ENCODE data around the gene ELOVL6. TPM values are rescaled to one million over a fixed set of nuclear protein-coding genes. Genes with fewer than 3 reads are reported as not detected.

Gene ELOVL6
- total and polyA plus RNA-seq, 9 of the 15 experiments (the other 6 are each of a cell fraction or from before 2014, with no cell fraction given): 18.3 to 82.6 (median 46.0) TPM

DNA sequence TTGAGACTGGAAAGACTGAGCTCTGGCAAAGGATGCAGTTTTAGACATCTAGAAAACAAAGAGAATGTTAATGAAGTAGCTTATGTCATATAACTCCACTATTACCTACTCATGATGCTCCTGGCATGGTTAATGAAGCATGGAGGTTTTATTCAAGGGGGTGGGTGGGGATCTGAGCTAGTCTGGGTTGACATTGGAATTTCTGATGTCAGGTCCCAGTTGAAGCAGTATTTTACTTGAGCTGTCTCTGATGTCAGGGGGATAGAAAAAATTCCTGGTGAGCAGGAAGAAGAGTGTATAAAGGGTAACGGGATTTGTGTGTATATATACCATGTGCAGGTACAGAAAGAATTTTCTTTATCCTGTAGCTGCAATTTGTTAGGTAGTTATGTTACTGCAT lies 102.0 kb downstream of the ELOVL6 start:
- Histone ChIP-seq H3K4me3 (no peak overlapping the region), H4K20me1 (replicated peaks; ENCODE audit: control insufficient read depth, insufficient read depth, low read length) (no peaks in the 10 kb centered on the region), H3K4me2 (ENCODE audit: insufficient read depth, low read length) (no peak overlapping the region), H3K27ac (ENCODE audit: extremely low read depth, low read depth, low read length) (no peak overlapping the region), H3K36me3 (ENCODE audit: control insufficient read depth, insufficient read depth, low read length) (peaks cover 14% of the 10 kb centered on the region), H3K9me1 (ENCODE audit: control insufficient read depth, insufficient read depth, low read length) (no peaks in the 10 kb centered on the region), H3K9ac (ENCODE audit: insufficient read depth in 1 of 2, low read depth in 2 of 2, low read length in 2 of 2) (no peak overlapping the region), H2AFZ (ENCODE audit: low read depth, low read length) (no peak overlapping the region), H3K27me3 (ENCODE audit: control insufficient read depth in 2 of 2, insufficient read depth in 2 of 2, low read length in 2 of 2) (no peaks in the 10 kb centered on the region), H3K79me2 (ENCODE audit: control insufficient read depth, insufficient read depth, low read length) (peaks cover 11% of the 10 kb centered on the region; the same call in 1 of the 3 replicates), H3K4me1 (replicated peaks in 1 of 2; ENCODE audit: control insufficient read depth in 2 of 2, insufficient read depth in 2 of 2, low read length in 2 of 2) (no peaks in the 10 kb centered on the region), H3K9me3 (replicated peaks; ENCODE audit: control insufficient read depth, insufficient read depth, low read depth, low read length) (no peaks in the 10 kb centered on the region)
- ChIA-PET POLR2A (interaction anchor here (0.7 to 1.2 kb wide), 2 partner anchors 12 to 15 kb away, joined by 3 to 6 read pairs; no protein-coding TSS in a partner anchor), CTCF (ENCODE audit: low intra/inter-chr PET ratio) (no interaction called here)
- FAIRE-seq (no peak), DNase-seq (ENCODE audit: extremely low read depth in 1 of 4, low spot score in 3 of 4) (no peak), ATAC-seq (no peak)
- in situ Hi-C loops (cut with MboI): no loop called here
- intact Hi-C loops (cut with micrococcal nuclease): no loop called here
- TF ChIP-seq TFE3 (CRISPR knock-in tag; IDR thresholded peaks at IDR 0.05): no peak
- no peak for TF ChIP-seq NCOA1 (IDR thresholded peaks at IDR 0.05; ENCODE audit: low read depth)
- TF ChIP-seq RAD51 (IDR thresholded peaks at IDR 0.05; ENCODE audit: borderline replicate concordance, low read depth): no peak
- TF ChIP-seq, protein P1, sequence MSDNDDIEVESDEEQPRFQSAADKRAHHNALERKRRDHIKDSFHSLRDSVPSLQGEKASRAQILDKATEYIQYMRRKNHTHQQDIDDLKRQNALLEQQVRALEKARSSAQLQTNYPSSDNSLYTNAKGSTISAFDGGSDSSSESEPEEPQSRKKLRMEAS (CRISPR knock-in tag; IDR thresholded peaks at IDR 0.05): no peak
- no peak for TF ChIP-seq ZNF165 (CRISPR knock-in tag; IDR thresholded peaks at IDR 0.05; ENCODE audit: borderline replicate concordance)
- no TSS peak for BruUV-seq (replicated peaks)
- WGBS (ENCODE audit: insufficient coverage, low coverage, missing lambda C conversion rate): 100% methylated on average over 1 of the region's 1 CpG
